SK-N-SH treated with all-trans-retinoic acid at 6 μM for 48 hours (cell line): Measurements from ENCODE around the gene APOL2.
"Not testable (repeated sequence)": the region's sequence is repeated elsewhere in the genome, so short reads cannot be mapped to it uniquely, and the experiment has no call there.

Experiments used
- ISL1 ChIP-seq: fragments of 250-450 bp; sonication (Bioruptor Pico); IDR thresholded peaks from 2 replicates; pipeline ENCODE4 v2.1.2; 2022; ENCODE audit warnings: mild to moderate bottlenecking, moderate library complexity
- OSR1 ChIP-seq: fragments of 250-450 bp; sonication (Bioruptor Pico); IDR thresholded peaks from 2 replicates; pipeline ENCODE4 v1.8.0; 2022; ENCODE audit warnings: moderate library complexity, mild to moderate bottlenecking, inconsistent platforms
- SNAI2 ChIP-seq: fragments of 250-450 bp; sonication (Bioruptor Pico); IDR thresholded peaks from 2 replicates; pipeline ENCODE4 v1.5.0; 2020; ENCODE audit warnings: mild to moderate bottlenecking, moderate library complexity
- TOX ChIP-seq: fragments of 250-450 bp; sonication (Bioruptor Pico); IDR thresholded peaks from 2 replicates; pipeline ENCODE4 v1.8.0; 2021; ENCODE audit warnings: mild to moderate bottlenecking, moderate library complexity, borderline replicate concordance
- ZFP30 ChIP-seq: fragments of 450-650 bp; formaldehyde crosslinking; IDR thresholded peaks from 2 replicates; pipeline ENCODE4 v1.5.0; 2022; ENCODE audit warnings: mild to moderate bottlenecking, moderate library complexity
- ZNF565 ChIP-seq: fragments of 450-650 bp; formaldehyde crosslinking; conservative IDR thresholded peaks from 2 replicates; pipeline ENCODE4 v1.5.0; 2020; ENCODE audit warnings: low read depth, mild to moderate bottlenecking, moderate library complexity
- TF ChIP-seq, protein P1 (sequence below): fragments of 250-450 bp; sonication (Bioruptor Pico); IDR thresholded peaks from 2 replicates; pipeline ENCODE4 v1.8.0; 2020; ENCODE audit warnings: mild to moderate bottlenecking, moderate library complexity, borderline replicate concordance

DNA sequence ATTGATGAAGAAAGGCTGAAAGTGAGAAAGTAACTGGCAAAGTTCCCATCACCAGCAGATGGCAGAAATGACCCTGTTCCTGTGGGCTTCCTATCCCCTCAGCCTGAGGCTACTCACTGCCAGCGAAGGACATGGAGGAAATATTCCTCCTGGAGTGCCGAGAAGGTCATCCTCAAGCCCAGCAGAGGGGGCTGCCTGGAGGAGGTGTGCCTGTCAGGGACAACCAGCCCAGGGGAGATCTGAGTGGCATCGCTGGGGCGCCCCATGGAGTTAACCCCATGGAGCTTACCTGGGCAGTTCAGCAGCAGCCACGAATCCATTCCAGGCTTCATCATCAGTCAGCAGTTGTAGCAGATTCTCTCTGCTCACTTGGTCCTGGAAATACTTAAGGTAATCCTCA lies 8.3 kb downstream of the APOL2 start:
- not testable (repeated sequence) for TF ChIP-seq TOX (CRISPR knock-in tag); ZNF565 (CRISPR knock-in tag); SNAI2; ISL1 (CRISPR knock-in tag); OSR1 (CRISPR knock-in tag); ZFP30 (CRISPR knock-in tag)
- TF ChIP-seq, protein P1, sequence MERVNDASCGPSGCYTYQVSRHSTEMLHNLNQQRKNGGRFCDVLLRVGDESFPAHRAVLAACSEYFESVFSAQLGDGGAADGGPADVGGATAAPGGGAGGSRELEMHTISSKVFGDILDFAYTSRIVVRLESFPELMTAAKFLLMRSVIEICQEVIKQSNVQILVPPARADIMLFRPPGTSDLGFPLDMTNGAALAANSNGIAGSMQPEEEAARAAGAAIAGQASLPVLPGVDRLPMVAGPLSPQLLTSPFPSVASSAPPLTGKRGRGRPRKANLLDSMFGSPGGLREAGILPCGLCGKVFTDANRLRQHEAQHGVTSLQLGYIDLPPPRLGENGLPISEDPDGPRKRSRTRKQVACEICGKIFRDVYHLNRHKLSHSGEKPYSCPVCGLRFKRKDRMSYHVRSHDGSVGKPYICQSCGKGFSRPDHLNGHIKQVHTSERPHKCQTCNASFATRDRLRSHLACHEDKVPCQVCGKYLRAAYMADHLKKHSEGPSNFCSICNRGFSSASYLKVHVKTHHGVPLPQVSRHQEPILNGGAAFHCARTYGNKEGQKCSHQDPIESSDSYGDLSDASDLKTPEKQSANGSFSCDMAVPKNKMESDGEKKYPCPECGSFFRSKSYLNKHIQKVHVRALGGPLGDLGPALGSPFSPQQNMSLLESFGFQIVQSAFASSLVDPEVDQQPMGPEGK, result not testable (repeated sequence)
